GM06990 (cell line): ENCODE measurements around the gene IARS2.

ENCODE experiments used
- DNase-seq: peaks from one replicate; pipeline ENCODE4 v3.0.0-alpha.2; 2011; ENCODE audit not compliant: insufficient read length; ENCODE audit errors: extremely low read depth
- H3K27me3 ChIP-seq: replicated peaks from 2 replicates; pipeline ENCODE4 v1.6.0; 2011; ENCODE audit warnings: low read length; ENCODE audit not compliant: control insufficient read depth, insufficient read depth
- H3K36me3 ChIP-seq: 2 replicates; pipeline ENCODE4 v1.5.1; 2011; ENCODE audit warnings: low read length; ENCODE audit not compliant: control insufficient read depth, insufficient read depth
- H3K4me3 ChIP-seq: replicated peaks from 2 replicates; pipeline ENCODE4 v1.5.1; 2011; ENCODE audit warnings: low read depth, mild to moderate bottlenecking, control low read depth, low read length
- CTCF ChIP-seq: IDR thresholded peaks from 2 replicates; pipeline ENCODE4 v1.5.1; 2011; ENCODE audit warnings: low read length, control low read depth, mild to moderate bottlenecking, inconsistent platforms; ENCODE audit not compliant: insufficient read depth, poor library complexity, severe bottlenecking

The IARS2 gene

DNA sequence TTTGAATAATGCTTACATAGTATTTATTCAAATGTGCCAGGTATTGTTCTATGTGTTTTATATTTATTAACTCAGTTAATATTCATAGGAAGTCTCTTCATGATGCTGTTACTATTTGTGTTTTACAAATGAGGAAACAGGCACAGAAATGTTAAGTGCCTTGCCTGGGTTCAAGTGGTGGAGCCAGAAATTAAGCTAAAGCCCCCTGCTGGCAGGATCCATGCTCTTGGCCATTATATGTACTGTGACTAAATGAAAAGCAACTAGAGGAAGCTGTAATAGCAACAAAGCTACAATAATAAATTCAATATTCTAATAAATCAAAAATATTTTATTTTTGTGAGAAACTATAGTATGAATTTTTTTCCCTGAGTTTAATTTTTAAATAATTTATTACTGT, 30.0 kb downstream of the IARS2 start:
- no peaks in the 10 kb centered on the region for H3K27me3 ChIP-seq
- no peak overlapping the region for H3K4me3 ChIP-seq
- TF ChIP-seq CTCF, result peak; percentile 50
- H3K36me3 ChIP-seq, result no peaks in the 10 kb centered on the region
- no peak for DNase-seq

DNA sequence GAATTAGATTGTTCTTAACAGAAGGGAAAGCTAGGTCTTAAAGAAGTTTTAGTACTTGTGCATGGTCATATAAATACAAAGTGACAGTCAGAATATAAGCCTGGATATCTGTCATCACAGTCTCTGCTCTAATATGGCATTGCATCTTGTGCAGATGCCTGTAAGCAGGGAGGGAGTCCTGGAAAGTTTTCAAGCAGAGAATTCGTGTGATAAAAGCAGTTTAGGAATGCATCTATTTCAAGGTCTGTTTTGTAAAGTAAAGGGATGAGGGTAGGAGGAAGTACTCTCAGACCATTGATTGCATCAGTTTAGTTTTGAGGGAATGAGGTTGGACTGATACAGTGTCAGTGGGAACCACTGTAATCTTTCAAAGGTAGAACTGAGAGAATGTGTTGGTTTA, 30.6 kb downstream of the IARS2 start:
- no peak for TF ChIP-seq CTCF
- Histone ChIP-seq H3K36me3 (no peaks in the 10 kb centered on the region), H3K27me3 (no peaks in the 10 kb centered on the region), H3K4me3 (no peak overlapping the region)
- no peak for DNase-seq

DNA sequence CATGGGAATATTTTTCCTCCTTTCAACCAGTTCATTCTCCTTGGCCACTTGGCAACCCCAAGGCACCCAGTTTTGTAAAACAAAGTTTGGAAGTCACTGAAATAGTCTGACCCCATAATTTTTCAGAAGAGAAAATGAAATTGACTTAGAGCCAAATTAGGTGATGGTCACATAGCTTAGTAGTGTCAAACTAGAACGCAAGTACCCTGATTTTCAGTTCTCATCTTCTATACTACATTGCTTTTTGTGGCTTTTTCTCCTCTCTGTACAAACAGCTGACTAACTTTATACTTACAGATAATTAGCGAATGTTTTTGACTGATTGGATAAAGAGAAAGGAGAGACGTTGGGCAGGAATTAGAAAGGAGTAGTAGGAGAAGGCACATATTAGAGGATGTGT, 33.1 kb downstream of the IARS2 start:
- TF ChIP-seq CTCF, result no peak
- no peaks in the 10 kb centered on the region for H3K27me3 ChIP-seq
- no peak overlapping the region for H3K4me3 ChIP-seq
- no peak for DNase-seq
- H3K36me3 ChIP-seq, result no peaks in the 10 kb centered on the region

DNA sequence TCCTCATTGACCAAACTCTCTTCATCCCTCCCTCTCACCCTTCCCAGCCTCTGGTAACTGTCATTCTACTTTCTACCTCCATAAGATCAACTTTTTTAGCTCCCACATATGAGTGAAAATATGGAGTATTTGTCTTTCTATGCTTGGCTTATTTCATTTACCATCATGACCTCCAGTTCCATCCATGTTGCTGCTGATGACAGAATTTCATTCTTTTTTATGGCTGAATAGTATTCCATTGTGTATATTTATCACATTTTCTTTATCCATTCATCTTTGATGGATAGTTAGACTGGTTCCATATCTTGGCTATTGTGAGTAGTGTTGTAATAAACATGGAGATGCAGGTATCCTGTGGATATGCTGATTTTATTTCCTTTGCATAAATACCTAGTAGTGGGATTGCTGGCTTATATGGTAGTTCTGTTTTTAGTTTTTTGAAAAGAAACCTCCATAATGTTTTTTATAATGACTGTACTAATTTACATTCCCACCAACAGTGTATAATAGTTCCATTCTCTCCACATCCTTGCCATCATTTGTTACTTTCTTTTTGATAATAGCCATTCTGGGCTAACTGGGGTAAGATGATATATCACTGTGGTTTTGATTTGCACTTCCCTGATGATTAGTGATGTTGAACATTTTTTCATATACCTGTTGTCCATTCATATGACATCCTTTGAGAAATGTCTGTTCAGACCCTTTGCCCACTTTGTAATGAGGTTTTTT, 35.7 kb downstream of the IARS2 start:
- peaks cover 2% of the 10 kb centered on the region for H3K36me3 ChIP-seq
- no peak for DNase-seq
- no peaks in the 10 kb centered on the region for H3K27me3 ChIP-seq
- no peak overlapping the region for H3K4me3 ChIP-seq
- TF ChIP-seq CTCF, result no peak

GRCh38 chr1:220135755-220136154, 41.8 kb downstream of the IARS2 start:
- Histone ChIP-seq H3K4me3 (no peak overlapping the region), H3K27me3 (no peaks in the 10 kb centered on the region), H3K36me3 (peaks cover 5% of the 10 kb centered on the region)
- TF ChIP-seq CTCF, result no peak
- DNase-seq, result no peak
